Osteocyte (in vitro differentiated cells): Measurements from ENCODE around the gene CDK19. TPM values are rescaled to one million over a fixed set of nuclear protein-coding genes. Genes with fewer than 3 reads are reported as not detected.

Experiments
- DNase-seq: peaks from one replicate; pipeline ENCODE4 v3.0.0; 2021; ENCODE audit warnings: mixed read lengths; ENCODE audit not compliant: unreplicated experiment; ENCODE audit errors: extremely low spot score
- H3K27ac Mint-ChIP-seq: one replicate; pipeline ENCODE4 v1.8.0; 2021; ENCODE audit warnings: mild to moderate bottlenecking, mixed read lengths; ENCODE audit not compliant: unreplicated experiment
- H3K27me3 Mint-ChIP-seq: one replicate; pipeline ENCODE4 v1.8.0; 2021; ENCODE audit warnings: mixed read lengths; ENCODE audit not compliant: unreplicated experiment
- H3K36me3 Mint-ChIP-seq: one replicate; pipeline ENCODE4 v1.8.0; 2021; ENCODE audit warnings: mixed read lengths; ENCODE audit not compliant: unreplicated experiment
- H3K4me1 Mint-ChIP-seq: one replicate; pipeline ENCODE4 v1.8.0; 2021; ENCODE audit warnings: mixed read lengths; ENCODE audit not compliant: unreplicated experiment
- H3K4me3 Mint-ChIP-seq: one replicate; pipeline ENCODE4 v1.8.0; 2021; ENCODE audit warnings: mild to moderate bottlenecking, moderate library complexity, mixed read lengths; ENCODE audit not compliant: unreplicated experiment
- H3K9me3 Mint-ChIP-seq: one replicate; pipeline ENCODE4 v1.8.0; 2021; ENCODE audit warnings: mixed read lengths; ENCODE audit not compliant: unreplicated experiment
- total RNA-seq: library from RNA; stranded (reverse); gene quantifications from 2 replicates; pipeline ENCODE4 v1.2.1, GENCODE V29; 2021
- TF ChIP-seq, protein P1 (sequence below): fragments of 200-600 bp; sonication (generic); IDR thresholded peaks from 2 replicates; pipeline ENCODE4 v1.5.0; 2021; ENCODE audit warnings: antibody characterized with exemption, mild to moderate bottlenecking, moderate library complexity

The CDK19 gene
- total RNA-seq, 1 donor from 2014 or later, result 32.4 TPM

- Mint-ChIP-seq H3K9me3 (no peaks in the 10 kb centered on the region), H3K27ac (no peak overlapping the region), H3K4me3 (no peak overlapping the region), H3K27me3 (no peaks in the 10 kb centered on the region), H3K36me3 (peaks cover 5% of the 10 kb centered on the region), H3K4me1 (peaks cover 3% of the 10 kb centered on the region)
- DNase-seq, result no peak
- TF ChIP-seq, protein P1, sequence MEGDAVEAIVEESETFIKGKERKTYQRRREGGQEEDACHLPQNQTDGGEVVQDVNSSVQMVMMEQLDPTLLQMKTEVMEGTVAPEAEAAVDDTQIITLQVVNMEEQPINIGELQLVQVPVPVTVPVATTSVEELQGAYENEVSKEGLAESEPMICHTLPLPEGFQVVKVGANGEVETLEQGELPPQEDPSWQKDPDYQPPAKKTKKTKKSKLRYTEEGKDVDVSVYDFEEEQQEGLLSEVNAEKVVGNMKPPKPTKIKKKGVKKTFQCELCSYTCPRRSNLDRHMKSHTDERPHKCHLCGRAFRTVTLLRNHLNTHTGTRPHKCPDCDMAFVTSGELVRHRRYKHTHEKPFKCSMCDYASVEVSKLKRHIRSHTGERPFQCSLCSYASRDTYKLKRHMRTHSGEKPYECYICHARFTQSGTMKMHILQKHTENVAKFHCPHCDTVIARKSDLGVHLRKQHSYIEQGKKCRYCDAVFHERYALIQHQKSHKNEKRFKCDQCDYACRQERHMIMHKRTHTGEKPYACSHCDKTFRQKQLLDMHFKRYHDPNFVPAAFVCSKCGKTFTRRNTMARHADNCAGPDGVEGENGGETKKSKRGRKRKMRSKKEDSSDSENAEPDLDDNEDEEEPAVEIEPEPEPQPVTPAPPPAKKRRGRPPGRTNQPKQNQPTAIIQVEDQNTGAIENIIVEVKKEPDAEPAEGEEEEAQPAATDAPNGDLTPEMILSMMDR, result no peak
These were observed 158.8 kb downstream of the CDK19 start for GRCh38 chr6:110656492-110656891.

GRCh38 chr6:110655821-110656220, 159.4 kb downstream of the CDK19 start:
- TF ChIP-seq, protein P1, result no peak
- Mint-ChIP-seq H3K27me3 (no peaks in the 10 kb centered on the region), H3K4me3 (no peak overlapping the region), H3K4me1 (peaks cover 3% of the 10 kb centered on the region), H3K36me3 (peaks cover 5% of the 10 kb centered on the region), H3K9me3 (no peaks in the 10 kb centered on the region), H3K27ac (no peak overlapping the region)
- DNase-seq, result no peak

- no peaks in the 10 kb centered on the region for H3K9me3 Mint-ChIP-seq
- H3K27ac Mint-ChIP-seq, result no peak overlapping the region
- no peak overlapping the region for H3K4me3 Mint-ChIP-seq
- no peaks in the 10 kb centered on the region for H3K27me3 Mint-ChIP-seq
- no peak for DNase-seq
- H3K36me3 Mint-ChIP-seq, result peaks cover 5% of the 10 kb centered on the region
- TF ChIP-seq, protein P1, result no peak
- peaks cover 15% of the 10 kb centered on the region for H3K4me1 Mint-ChIP-seq
These were observed 161.0 kb downstream of the CDK19 start for GRCh38 chr6:110654096-110654820.

- peaks cover 12% of the 10 kb centered on the region for H3K4me1 Mint-ChIP-seq
- no peak overlapping the region for H3K4me3 Mint-ChIP-seq
- H3K36me3 Mint-ChIP-seq, result peaks cover 5% of the 10 kb centered on the region
- H3K27me3 Mint-ChIP-seq, result no peaks in the 10 kb centered on the region
- TF ChIP-seq, protein P1, result no peak
- no peak for DNase-seq
- H3K27ac Mint-ChIP-seq, result no peak overlapping the region
- H3K9me3 Mint-ChIP-seq, result no peaks in the 10 kb centered on the region
These were observed 161.9 kb downstream of the CDK19 start for GRCh38 chr6:110653381-110653780.

GRCh38 chr6:110652520-110652919, 162.7 kb downstream of the CDK19 start:
- Mint-ChIP-seq H3K9me3 (no peaks in the 10 kb centered on the region), H3K4me3 (no peak overlapping the region), H3K4me1 (peaks cover 14% of the 10 kb centered on the region), H3K27me3 (no peaks in the 10 kb centered on the region), H3K36me3 (peaks cover 5% of the 10 kb centered on the region), H3K27ac (no peak overlapping the region)
- DNase-seq, result no peak
- TF ChIP-seq, protein P1, result no peak
